GM21528 (cell line): ENCODE data around the gene ZNF773.

Experiments used
- ATAC-seq: cut with Tn5 transposase; IDR thresholded peaks from one replicate; pipeline ENCODE4 v1.9.1; 2021; ENCODE audit warnings: mild to moderate bottlenecking, moderate library complexity; ENCODE audit not compliant: unreplicated experiment, low FRiP score

ZNF773 gene

GRCh38 chr19:57557659-57558058 is 57.9 kb downstream of the ZNF773 start:
- no peak for ATAC-seq
